SK-N-MC (cell line): ENCODE measurements around the gene IRX6.

ENCODE experiments used
- DNase-seq: peaks from one replicate; pipeline ENCODE4 v3.0.0-alpha.2; 2011; ENCODE audit warnings: low read depth, low spot score
- H3K27ac ChIP-seq: fragments of 200-600 bp; sonication (generic); 2 replicates; pipeline ENCODE4 v1.5.1; 2016; ENCODE audit warnings: mixed run types
- H3K36me3 ChIP-seq: fragments of 200-600 bp; sonication (generic); 2 replicates; pipeline ENCODE4 v1.6.1; 2017; ENCODE audit warnings: antibody characterized with exemption, low read length, mixed read lengths; ENCODE audit not compliant: insufficient read depth
- H3K4me3 ChIP-seq: fragments of 200-600 bp; sonication (generic); 2 replicates; pipeline ENCODE4 v1.5.1; 2016
- H3K9ac ChIP-seq: fragments of 200-600 bp; sonication (generic); 2 replicates; pipeline ENCODE4 v1.8.0; 2017; ENCODE audit warnings: mixed run types, mixed read lengths; ENCODE audit not compliant: insufficient read length
- H3K9me3 ChIP-seq: fragments of 200-600 bp; sonication (generic); 2 replicates; pipeline ENCODE4 v1.6.1; 2017; ENCODE audit warnings: low read depth, mild to moderate bottlenecking, antibody characterized with exemption, low read length, moderate library complexity, mixed read lengths
- EZH2 ChIP-seq: fragments of 200-600 bp; sonication (generic); IDR thresholded peaks from one replicate; pipeline ENCODE4 v1.6.1; 2017; ENCODE audit warnings: antibody characterized with exemption
- FOXP2 ChIP-seq: optimal IDR thresholded peaks from 2 replicates; pipeline ENCODE3; 2011; ENCODE audit warnings: mild to moderate bottlenecking, moderate library complexity; ENCODE audit not compliant: insufficient read depth; ENCODE audit errors: extremely low read length, control extremely low read depth
- POLR2AphosphoS5 ChIP-seq: IDR thresholded peaks from 2 replicates; pipeline ENCODE4 v1.6.1; 2012; ENCODE audit warnings: mild to moderate bottlenecking, low read depth, low read length, borderline replicate concordance

IRX6 gene

DNA sequence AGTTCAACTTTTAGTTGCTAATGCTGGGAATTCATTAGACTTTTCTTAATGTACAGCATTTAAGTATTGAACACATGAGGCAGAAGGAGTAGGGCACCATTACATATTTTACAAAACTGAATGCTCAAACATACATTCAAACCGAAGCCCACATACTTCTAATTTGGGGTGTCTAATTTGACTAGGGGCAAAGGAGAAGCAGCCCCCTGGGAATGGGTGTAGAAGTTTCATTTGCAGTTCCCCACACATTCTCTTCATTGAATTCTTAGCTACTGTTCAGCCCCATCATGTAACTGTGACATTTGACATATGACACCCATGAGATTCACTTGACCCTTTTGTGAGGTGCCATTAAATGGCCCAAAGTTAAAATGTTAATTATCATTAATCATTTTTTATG, 16.4 kb downstream of the IRX6 start:
- H3K4me3 ChIP-seq: no peak overlapping the region
- TF ChIP-seq POLR2AphosphoS5: no peak
- TF ChIP-seq FOXP2: no peak
- no peak for TF ChIP-seq EZH2
- no peak overlapping the region for H3K27ac ChIP-seq
- no peak for DNase-seq
- no peaks in the 10 kb centered on the region for H3K36me3 ChIP-seq
- no peaks in the 10 kb centered on the region for H3K9me3 ChIP-seq
- H3K9ac ChIP-seq: no peak overlapping the region

DNA sequence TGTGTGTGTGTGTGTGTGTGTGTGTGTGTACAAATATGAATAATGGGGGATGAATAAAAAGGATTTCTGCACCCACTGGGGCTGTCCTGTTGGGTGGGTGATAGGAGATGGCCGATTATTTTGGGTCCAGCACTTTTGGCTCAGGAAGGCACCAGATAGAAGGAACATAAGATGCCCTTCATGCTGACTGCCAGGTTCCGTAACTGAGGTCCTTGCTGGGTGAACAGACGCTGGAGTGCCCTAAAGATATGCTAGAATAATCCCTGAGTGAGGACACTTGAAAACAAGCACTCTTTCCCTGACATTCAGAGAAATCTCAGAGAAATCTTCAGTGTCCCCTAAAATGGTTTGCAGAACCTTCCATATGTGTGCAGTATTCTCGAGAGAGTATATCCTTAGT, 17.7 kb downstream of the IRX6 start:
- no peak for DNase-seq
- no peak overlapping the region for H3K9ac ChIP-seq
- H3K36me3 ChIP-seq: no peaks in the 10 kb centered on the region
- H3K9me3 ChIP-seq: no peaks in the 10 kb centered on the region
- no peak overlapping the region for H3K27ac ChIP-seq
- no peak for TF ChIP-seq POLR2AphosphoS5
- TF ChIP-seq EZH2: no peak
- TF ChIP-seq FOXP2: no peak
- H3K4me3 ChIP-seq: no peak overlapping the region

DNA sequence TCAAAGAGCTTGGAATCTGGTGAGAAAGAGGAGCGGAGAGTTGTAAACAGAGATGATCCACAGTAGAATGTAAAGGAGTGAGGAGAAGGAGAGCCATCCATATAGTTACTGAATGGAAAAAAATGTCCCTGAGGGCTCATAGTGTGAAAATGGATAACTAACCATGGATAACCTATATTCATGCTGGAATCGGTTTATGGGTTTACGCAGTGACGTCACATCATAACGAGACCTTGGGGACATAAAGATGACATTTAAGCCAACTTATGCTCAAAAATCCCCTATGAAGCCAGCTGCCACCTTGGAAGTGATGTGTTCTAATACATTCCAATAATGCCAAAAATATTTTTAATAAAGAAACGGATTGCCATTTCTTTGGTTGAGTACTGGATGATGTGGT, 22.5 kb downstream of the IRX6 start:
- TF ChIP-seq FOXP2: no peak
- TF ChIP-seq POLR2AphosphoS5: no peak
- no peak for TF ChIP-seq EZH2
- Histone ChIP-seq H3K4me3 (no peak overlapping the region), H3K27ac (no peak overlapping the region), H3K9ac (no peak overlapping the region), H3K9me3 (no peaks in the 10 kb centered on the region), H3K36me3 (no peaks in the 10 kb centered on the region)
- no peak for DNase-seq

DNA sequence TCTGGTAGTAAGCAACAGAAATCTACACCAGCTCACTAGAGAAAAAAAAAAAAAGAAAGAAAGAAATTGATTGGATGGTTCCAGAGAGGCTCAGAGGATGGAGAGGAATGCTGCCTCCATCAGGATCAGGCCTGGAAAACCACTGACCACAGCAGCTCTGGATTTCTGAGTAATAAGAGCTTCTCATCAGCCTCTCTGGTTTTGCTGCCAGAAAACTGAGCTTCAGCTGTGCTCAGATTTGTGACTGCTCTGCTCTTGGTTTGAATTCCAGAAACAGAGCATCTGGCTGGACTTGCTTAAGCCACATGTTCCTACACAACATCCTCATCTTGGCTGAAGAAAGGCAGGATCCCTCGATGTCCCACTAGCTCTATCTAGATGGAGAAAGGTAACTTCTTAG, 25.9 kb downstream of the IRX6 start:
- H3K4me3 ChIP-seq: no peak overlapping the region
- no peak overlapping the region for H3K27ac ChIP-seq
- no peak for DNase-seq
- H3K36me3 ChIP-seq: no peaks in the 10 kb centered on the region
- H3K9ac ChIP-seq: no peak overlapping the region
- TF ChIP-seq EZH2: no peak
- TF ChIP-seq POLR2AphosphoS5: no peak
- TF ChIP-seq FOXP2: no peak
- no peaks in the 10 kb centered on the region for H3K9me3 ChIP-seq

DNA sequence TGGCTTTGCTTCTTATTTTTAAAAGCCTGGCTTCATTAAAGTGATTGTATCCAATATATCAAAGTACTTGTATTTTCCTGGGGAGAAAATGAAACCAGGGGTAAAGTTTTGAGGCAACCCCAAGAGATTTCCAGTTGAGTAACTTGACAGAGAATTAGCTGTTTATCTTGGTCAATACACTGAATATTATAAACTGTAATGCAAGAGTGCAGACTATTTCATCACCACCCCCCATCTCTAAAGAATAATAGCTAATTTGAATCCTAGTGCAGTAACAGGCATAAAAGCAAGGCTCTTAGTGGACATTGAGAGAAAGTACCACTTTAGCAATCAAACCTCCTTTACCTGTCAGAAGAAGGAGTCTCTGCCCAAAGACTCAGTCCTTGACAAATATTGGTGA, 27.0 kb downstream of the IRX6 start:
- TF ChIP-seq POLR2AphosphoS5 (no peak), FOXP2 (no peak), EZH2 (no peak)
- no peaks in the 10 kb centered on the region for H3K36me3 ChIP-seq
- H3K9me3 ChIP-seq: no peaks in the 10 kb centered on the region
- no peak overlapping the region for H3K9ac ChIP-seq
- no peak overlapping the region for H3K4me3 ChIP-seq
- DNase-seq: no peak
- no peak overlapping the region for H3K27ac ChIP-seq

DNA sequence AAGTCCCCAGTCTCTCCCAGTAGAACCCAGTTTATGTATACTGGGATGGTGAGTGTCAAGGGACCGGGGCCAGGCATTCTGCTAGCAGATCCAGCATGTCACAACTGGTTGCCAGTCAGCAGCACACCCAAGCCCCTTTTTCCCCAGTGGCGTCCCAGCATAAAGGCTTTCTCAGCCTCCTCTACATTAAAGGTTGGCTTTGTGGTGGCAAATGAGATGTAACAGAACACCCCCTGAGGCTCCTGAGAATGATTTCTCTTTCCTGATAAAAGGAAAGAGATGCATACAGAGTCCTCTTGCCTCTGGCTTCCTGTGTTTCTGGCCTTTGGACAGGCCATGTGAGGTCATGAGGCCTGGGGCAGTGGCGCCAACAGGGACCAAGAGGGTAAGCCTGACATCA, 27.9 kb downstream of the IRX6 start:
- H3K27ac ChIP-seq: no peak overlapping the region
- no peak for DNase-seq
- no peak for TF ChIP-seq EZH2
- no peak for TF ChIP-seq FOXP2
- no peak for TF ChIP-seq POLR2AphosphoS5
- no peak overlapping the region for H3K4me3 ChIP-seq
- H3K36me3 ChIP-seq: no peaks in the 10 kb centered on the region
- no peak overlapping the region for H3K9ac ChIP-seq
- no peaks in the 10 kb centered on the region for H3K9me3 ChIP-seq

DNA sequence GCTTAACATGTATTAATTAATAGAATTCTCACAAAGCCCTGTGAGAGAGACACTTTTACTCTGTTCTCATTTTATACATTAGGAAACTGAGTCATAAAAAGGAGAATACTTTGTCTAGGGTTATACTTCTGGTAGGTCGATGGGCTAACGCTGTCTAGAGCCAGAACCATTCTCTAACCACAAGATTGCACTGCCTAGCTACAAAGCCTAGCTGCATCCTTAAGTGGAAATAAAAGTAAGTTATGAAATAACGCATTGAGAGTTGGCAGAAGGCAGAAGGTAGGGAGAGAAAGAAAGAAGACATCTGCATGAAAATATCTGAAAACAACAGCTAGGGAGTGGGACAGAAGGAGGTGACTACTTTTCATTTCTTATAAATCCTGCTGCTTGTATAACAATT, 33.2 kb downstream of the IRX6 start:
- H3K4me3 ChIP-seq: no peak overlapping the region
- no peak overlapping the region for H3K9ac ChIP-seq
- no peak overlapping the region for H3K27ac ChIP-seq
- DNase-seq: no peak
- TF ChIP-seq EZH2: no peak
- no peak for TF ChIP-seq FOXP2
- no peak for TF ChIP-seq POLR2AphosphoS5
- no peaks in the 10 kb centered on the region for H3K36me3 ChIP-seq
- no peaks in the 10 kb centered on the region for H3K9me3 ChIP-seq

DNA sequence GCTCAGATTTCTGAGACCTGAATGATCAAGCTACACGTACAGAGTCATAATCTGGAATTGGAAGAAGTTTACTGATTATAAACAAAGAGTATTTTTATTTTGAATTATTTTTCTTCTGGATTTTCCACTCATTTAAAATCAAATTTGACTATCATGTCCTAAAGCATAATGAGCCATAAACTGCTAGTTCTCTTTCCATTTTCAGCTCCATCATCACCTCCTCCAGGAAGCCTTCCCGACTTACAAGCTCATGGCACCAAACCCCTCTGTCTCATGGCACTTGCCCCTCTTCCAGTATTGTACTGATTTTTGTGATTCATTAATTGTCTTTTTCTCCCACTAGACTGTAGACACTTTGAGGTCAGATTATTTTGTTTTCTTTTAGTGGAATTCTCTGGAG, 35.9 kb downstream of the IRX6 start:
- Histone ChIP-seq H3K9ac (no peak overlapping the region), H3K9me3 (no peaks in the 10 kb centered on the region), H3K36me3 (no peaks in the 10 kb centered on the region), H3K27ac (no peak overlapping the region), H3K4me3 (no peak overlapping the region)
- no peak for DNase-seq
- no peak for TF ChIP-seq FOXP2
- no peak for TF ChIP-seq POLR2AphosphoS5
- TF ChIP-seq EZH2: no peak

DNA sequence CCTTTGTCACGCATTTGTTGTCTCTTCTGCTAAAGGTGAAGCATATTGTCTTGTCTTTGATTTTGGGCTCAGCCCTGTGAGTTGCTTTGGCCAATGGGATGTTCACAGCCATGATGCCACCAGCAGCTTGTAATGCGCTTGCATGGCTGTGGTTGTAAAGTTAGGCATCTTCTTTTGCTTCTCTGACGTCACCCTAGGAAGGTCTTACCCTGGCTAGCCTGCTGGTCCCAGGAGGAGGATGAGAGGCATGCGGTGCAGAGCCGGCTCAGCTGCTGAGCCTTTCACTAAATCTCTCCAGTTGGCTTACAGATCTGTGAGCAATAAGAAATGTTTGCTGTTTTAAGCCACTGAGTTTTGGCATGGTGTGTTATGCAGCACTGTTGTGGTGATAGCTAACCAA, 40.8 kb downstream of the IRX6 start:
- no peak overlapping the region for H3K9ac ChIP-seq
- DNase-seq: no peak
- TF ChIP-seq FOXP2 (no peak), POLR2AphosphoS5 (no peak), EZH2 (no peak)
- H3K4me3 ChIP-seq: no peak overlapping the region
- no peaks in the 10 kb centered on the region for H3K9me3 ChIP-seq
- H3K36me3 ChIP-seq: no peaks in the 10 kb centered on the region
- no peak overlapping the region for H3K27ac ChIP-seq
